ENCODE measurements around the gene NFYA.

DNA sequence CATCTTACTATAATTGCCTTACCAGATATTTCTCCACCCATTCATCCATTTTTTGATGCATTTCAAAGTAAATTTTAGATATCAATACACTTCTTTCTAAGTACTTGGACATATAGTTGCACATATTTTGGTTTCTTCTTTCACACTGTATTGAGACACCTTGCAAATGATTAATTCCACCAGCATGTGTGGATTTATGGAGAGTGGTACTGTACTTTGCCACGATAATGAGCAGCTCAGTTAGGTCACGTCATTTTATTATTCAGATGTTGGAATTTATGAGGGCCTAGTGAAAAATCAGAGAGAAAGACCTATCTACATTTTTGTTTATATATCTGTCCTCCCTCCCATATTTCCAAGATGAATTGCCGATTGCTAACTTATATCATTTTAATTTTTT is 5.3 kb downstream of the NFYA start:
- TF ChIP-seq CTCF (conservative IDR thresholded peaks at IDR 0.05) (no peak), EZH2 (IDR thresholded peaks at IDR 0.05; ENCODE audit: low read depth) (no peak)
